ENCODE measurements around the gene CEP164. TPM values are rescaled to one million over a fixed set of nuclear protein-coding genes. Genes with fewer than 3 reads are reported as not detected.

The CEP164 gene
- total and polyA plus RNA-seq, 10 of the 15 experiments (the other 5 are each of a cell fraction or from before 2014, with no cell fraction given): 4.2 to 31.2 (median 20.2) TPM

DNA sequence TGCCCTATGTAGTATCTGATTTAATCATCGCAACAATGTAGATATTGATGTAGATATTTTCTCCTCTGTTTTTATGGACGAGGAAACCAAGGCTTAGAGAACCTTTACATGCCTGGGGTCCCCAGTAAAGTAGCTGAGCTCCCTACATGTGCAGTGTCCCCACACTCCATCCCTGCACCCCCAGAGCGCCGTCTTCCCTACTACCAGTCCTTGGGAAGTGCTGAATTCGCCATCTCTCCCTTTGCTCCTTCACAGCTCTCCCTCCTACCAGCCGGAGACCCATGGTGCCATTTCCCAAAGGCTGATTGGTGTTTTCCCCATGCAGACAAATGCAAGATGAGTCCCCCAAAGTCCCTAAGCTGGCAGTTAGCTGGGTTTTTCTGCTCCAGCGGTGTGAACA, 86.0 kb downstream of the CEP164 start (continued):
- TF ChIP-seq STAT3 (IDR thresholded peaks at IDR 0.05; ENCODE audit: low read depth, low read length) (no peak), NFYA (IDR thresholded peaks at IDR 0.05; ENCODE audit: borderline replicate concordance, low read depth, low read length) (no peak)

DNA sequence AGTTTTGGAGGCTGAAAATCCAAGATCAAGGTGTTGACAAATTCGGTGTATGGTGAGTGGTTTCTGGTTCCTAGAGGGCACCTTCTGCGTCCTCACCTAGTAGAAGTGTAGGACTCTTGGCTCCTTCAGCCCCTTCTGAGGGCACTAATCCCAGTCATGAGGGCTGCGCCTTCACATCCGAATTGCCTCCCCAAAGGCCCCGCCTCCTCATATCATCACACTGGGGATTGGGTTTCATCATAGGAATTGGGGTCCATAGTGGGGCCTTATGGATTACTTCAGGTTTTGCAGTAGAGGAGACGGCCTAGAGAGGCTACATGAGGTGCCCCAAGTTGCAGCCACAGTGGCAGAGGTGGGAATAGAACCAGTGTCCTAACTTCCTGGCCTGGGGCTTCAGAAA, 87.1 kb downstream of the CEP164 start:
- Histone ChIP-seq H3K27me3 (replicated peaks in 1 of 2; ENCODE audit: control insufficient read depth in 2 of 2, insufficient read depth in 2 of 2, low read length in 1 of 2) (no peaks in the 10 kb centered on the region), H3K79me2 (ENCODE audit: control insufficient read depth, insufficient read depth, low read length) (no peaks in the 10 kb centered on the region), H3K9me3 (replicated peaks; ENCODE audit: control insufficient read depth, insufficient read depth, low read length) (no peaks in the 10 kb centered on the region), H4K20me1 (ENCODE audit: control insufficient read depth, insufficient read depth) (no peaks in the 10 kb centered on the region), H3K9ac (ENCODE audit: control insufficient read depth, insufficient read depth, low read length) (no peak overlapping the region), H3K4me2 (ENCODE audit: control insufficient read depth, insufficient read depth) (no peak overlapping the region), H3K36me3 (ENCODE audit: control insufficient read depth in 2 of 2, insufficient read depth in 2 of 2, low read length in 1 of 2) (no peaks in the 10 kb centered on the region), H3K4me3 (no peak overlapping the region), H3K4me1 (ENCODE audit: control insufficient read depth, insufficient read depth, low read length) (peaks cover 4% of the 10 kb centered on the region; the same call in 1 of the 2 replicates), H3K27ac (ENCODE audit: control insufficient read depth, insufficient read depth) (no peak overlapping the region), H2AFZ (ENCODE audit: control insufficient read depth, low read depth, low read length) (no peak overlapping the region)
- TF ChIP-seq, protein P1, sequence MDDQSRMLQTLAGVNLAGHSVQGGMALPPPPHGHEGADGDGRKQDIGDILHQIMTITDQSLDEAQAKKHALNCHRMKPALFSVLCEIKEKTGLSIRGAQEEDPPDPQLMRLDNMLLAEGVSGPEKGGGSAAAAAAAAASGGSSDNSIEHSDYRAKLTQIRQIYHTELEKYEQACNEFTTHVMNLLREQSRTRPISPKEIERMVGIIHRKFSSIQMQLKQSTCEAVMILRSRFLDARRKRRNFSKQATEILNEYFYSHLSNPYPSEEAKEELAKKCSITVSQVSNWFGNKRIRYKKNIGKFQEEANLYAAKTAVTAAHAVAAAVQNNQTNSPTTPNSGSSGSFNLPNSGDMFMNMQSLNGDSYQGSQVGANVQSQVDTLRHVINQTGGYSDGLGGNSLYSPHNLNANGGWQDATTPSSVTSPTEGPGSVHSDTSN (IDR thresholded peaks at IDR 0.05; ENCODE audit: insufficient replicate concordance, low read depth, low read length): no peak
- TF ChIP-seq HDAC6 (IDR thresholded peaks at IDR 0.05; ENCODE audit: unreplicated experiment) (no peak), CBX5 (IDR thresholded peaks at IDR 0.05; ENCODE audit: low read depth) (no peak), KAT2A (conservative IDR thresholded peaks at IDR 0.05; ENCODE audit: control insufficient read depth, low read depth, low read length) (no peak)
- TF ChIP-seq, protein P2, sequence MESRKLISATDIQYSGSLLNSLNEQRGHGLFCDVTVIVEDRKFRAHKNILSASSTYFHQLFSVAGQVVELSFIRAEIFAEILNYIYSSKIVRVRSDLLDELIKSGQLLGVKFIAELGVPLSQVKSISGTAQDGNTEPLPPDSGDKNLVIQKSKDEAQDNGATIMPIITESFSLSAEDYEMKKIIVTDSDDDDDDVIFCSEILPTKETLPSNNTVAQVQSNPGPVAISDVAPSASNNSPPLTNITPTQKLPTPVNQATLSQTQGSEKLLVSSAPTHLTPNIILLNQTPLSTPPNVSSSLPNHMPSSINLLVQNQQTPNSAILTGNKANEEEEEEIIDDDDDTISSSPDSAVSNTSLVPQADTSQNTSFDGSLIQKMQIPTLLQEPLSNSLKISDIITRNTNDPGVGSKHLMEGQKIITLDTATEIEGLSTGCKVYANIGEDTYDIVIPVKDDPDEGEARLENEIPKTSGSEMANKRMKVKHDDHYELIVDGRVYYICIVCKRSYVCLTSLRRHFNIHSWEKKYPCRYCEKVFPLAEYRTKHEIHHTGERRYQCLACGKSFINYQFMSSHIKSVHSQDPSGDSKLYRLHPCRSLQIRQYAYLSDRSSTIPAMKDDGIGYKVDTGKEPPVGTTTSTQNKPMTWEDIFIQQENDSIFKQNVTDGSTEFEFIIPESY (IDR thresholded peaks at IDR 0.05): no peak
- DNase-seq (ENCODE audit: low read depth, low spot score) (no peak), ATAC-seq (no peak), FAIRE-seq (no peak)
- 86% methylated on average over 6 of the region's 6 CpGs for whole genome bisulfite sequencing (ENCODE audit: insufficient coverage, insufficient replicate concordance, low lambda C conversion rate, missing lambda C conversion rate)
- in situ Hi-C loops (cut with MboI) (no loop called here), intact Hi-C loops (cut with micrococcal nuclease; ENCODE audit: unreplicated experiment) (no loop called here)
- ChIA-PET RAD21 (ENCODE audit: unreplicated experiment) (no interaction called here), SMC1A (ENCODE audit: uncharacterized antibody, unreplicated experiment) (interaction anchor here (1.3 to 1.5 kb wide), 2 partner anchors 8 to 12 kb away, joined by 4 to 5 read pairs; no protein-coding TSS in a partner anchor), CTCF (interaction anchor here (1.1 to 5.3 kb wide), 2 partner anchors 12 to 532 kb away, joined by 3 to 38 read pairs; no protein-coding TSS in a partner anchor), POLR2A (interaction anchor here (0.6 kb wide), 1 partner anchor 99 kb away, joined by 4 read pairs; no protein-coding TSS in a partner anchor)
- BruUV-seq (replicated peaks): no TSS peak

All from GM12878 (cell line).